CD14-positive monocyte (primary cell): ENCODE data around the gene GCG. TPM values are rescaled to one million over a fixed set of nuclear protein-coding genes. Genes with fewer than 3 reads are reported as not detected.

Experiments
- DNase-seq, 3 donors: peaks; one replicate each; pipeline ENCODE4 v3.0.0-alpha.2; 2011 to 2022
- H2AFZ ChIP-seq: 2 replicates; pipeline ENCODE4 v1.6.0; 2012; ENCODE audit warnings: mild to moderate bottlenecking, low read depth, low read length, inconsistent platforms; ENCODE audit not compliant: insufficient read depth, poor library complexity, severe bottlenecking
- H3K27ac ChIP-seq, 2 donors: 1 replicate in 1 of 2; 2 replicates in 1 of 2; pipeline ENCODE4 v1.5.1; 2012 to 2013; ENCODE audit warnings: low read length in 2 of 2, control low read depth in 1 of 2, inconsistent platforms in 1 of 2, low read depth in 1 of 2, mild to moderate bottlenecking in 1 of 2
- H3K27me3 ChIP-seq, 2 donors: one replicate each; pipeline versions ENCODE4 v1.6.0 to v1.6.1; 2011 to 2013; ENCODE audit warnings: low read length in 2 of 2; ENCODE audit not compliant: control insufficient read depth in 2 of 2, insufficient read depth in 2 of 2
- H3K36me3 ChIP-seq, 2 donors: replicated peaks in 1 of 2; 1 replicate in 1 of 2; 2 replicates in 1 of 2; pipeline versions ENCODE4 v1.5.1 to v1.6.1; 2012 to 2013; ENCODE audit warnings: low read length in 2 of 2, control low read depth in 1 of 2, inconsistent platforms in 1 of 2, mild to moderate bottlenecking in 1 of 2; ENCODE audit not compliant: insufficient read depth in 2 of 2, control insufficient read depth in 1 of 2
- H3K4me1 ChIP-seq, 2 donors: 1 replicate in 1 of 2; 2 replicates in 1 of 2; pipeline versions ENCODE4 v1.5.1 to v1.6.1; 2012 to 2013; ENCODE audit warnings: low read length in 2 of 2, control low read depth in 1 of 2, inconsistent platforms in 1 of 2, mild to moderate bottlenecking in 1 of 2, moderate library complexity in 1 of 2; ENCODE audit not compliant: insufficient read depth in 2 of 2, control insufficient read depth in 1 of 2
- H3K4me2 ChIP-seq: replicated peaks from 2 replicates; pipeline ENCODE3; 2012; ENCODE audit warnings: low read length, moderate library complexity, mild to moderate bottlenecking; ENCODE audit not compliant: poor library complexity, severe bottlenecking; ENCODE audit errors: extremely low read depth
- H3K4me3 ChIP-seq, 3 experiments: fragments of 200-600 bp in 1 of 3; sonication (generic) in 1 of 3; replicated peaks in 1 of 3; 1 replicate in 2 of 3; 2 replicates in 1 of 3; pipeline ENCODE4 v1.5.1; 2011 to 2013; ENCODE audit warnings: low read length in 3 of 3, mild to moderate bottlenecking in 3 of 3, control low read depth in 2 of 3, low read depth in 2 of 3, inconsistent platforms in 1 of 3, moderate library complexity in 1 of 3
- H3K79me2 ChIP-seq: 2 replicates; pipeline ENCODE4 v1.6.0; 2012; ENCODE audit warnings: mild to moderate bottlenecking, control low read depth, inconsistent platforms, low read length, moderate library complexity; ENCODE audit not compliant: insufficient read depth
- H3K9ac ChIP-seq: 2 replicates; pipeline ENCODE4 v1.6.0; 2017; ENCODE audit warnings: low read length, mild to moderate bottlenecking; ENCODE audit not compliant: insufficient read depth, poor library complexity, severe bottlenecking
- H3K9me3 ChIP-seq, 2 donors: replicated peaks in 1 of 2; 1 replicate in 1 of 2; 2 replicates in 1 of 2; pipeline versions ENCODE4 v1.5.1 to v1.6.1; 2012 to 2013; ENCODE audit warnings: low read length in 2 of 2, control low read depth in 1 of 2; ENCODE audit not compliant: control insufficient read depth in 1 of 2, insufficient read depth in 1 of 2
- H4K20me1 ChIP-seq: 2 replicates; pipeline ENCODE4 v1.6.0; 2012; ENCODE audit warnings: mild to moderate bottlenecking, low read length, control low read depth, moderate library complexity; ENCODE audit not compliant: insufficient read depth
- H3K27ac Mint-ChIP-seq, 7 donors: one replicate each; pipeline ENCODE4 v1.8.0; 2020; ENCODE audit warnings: mild to moderate bottlenecking in 7 of 7, mixed read lengths in 7 of 7, moderate library complexity in 6 of 7, inconsistent platforms in 2 of 7
- H3K27me3 Mint-ChIP-seq, 3 donors: one replicate each; pipeline ENCODE4 v1.8.0; 2021 to 2022; ENCODE audit warnings: low read depth in 3 of 3, mild to moderate bottlenecking in 3 of 3, mixed read lengths in 3 of 3, moderate library complexity in 3 of 3, inconsistent platforms in 1 of 3
- H3K36me3 Mint-ChIP-seq, 2 donors: one replicate each; pipeline ENCODE4 v1.8.0; 2020; ENCODE audit warnings: mixed read lengths in 2 of 2, inconsistent platforms in 1 of 2, mild to moderate bottlenecking in 1 of 2
- H3K4me1 Mint-ChIP-seq: one replicate; pipeline ENCODE4 v1.8.0; 2020; ENCODE audit warnings: mild to moderate bottlenecking, mixed read lengths
- H3K4me3 Mint-ChIP-seq, 2 donors: one replicate each; pipeline ENCODE4 v1.8.0; 2020; ENCODE audit warnings: mild to moderate bottlenecking in 2 of 2, mixed read lengths in 2 of 2, moderate library complexity in 1 of 2
- H3K9me3 Mint-ChIP-seq, 7 donors: one replicate each; pipeline ENCODE4 v1.8.0; 2020 to 2022; ENCODE audit warnings: mixed read lengths in 7 of 7, mild to moderate bottlenecking in 6 of 7, moderate library complexity in 6 of 7, inconsistent platforms in 2 of 7
- CTCF ChIP-seq: fragments of 200-600 bp; IDR thresholded peaks from one replicate; pipeline ENCODE4 v1.8.0; 2022; ENCODE audit warnings: antibody characterized with exemption, mild to moderate bottlenecking
- WGBS: methylation state at CpG from one replicate; pipeline ENCODE4 v1.1.5; 2013; ENCODE audit warnings: missing lambda C conversion rate; ENCODE audit not compliant: insufficient coverage; 5-methylcytosine and 5-hydroxymethylcytosine counted together
- intact Hi-C, 2 donors: fragments of 100-400 bp; cut with micrococcal nuclease; formaldehyde crosslinking; loops; one replicate each; pipeline versions ENCODE4 v1.15.0 to v1.15.1; 2023
- polyA plus RNA-seq, 3 donors: library from polyadenylated mRNA; depleted of rRNA in 1 of 3; unstranded in 2 of 3; stranded (reverse) in 1 of 3; fragments of 300-500 nt in 2 of 3; fragments of >200 nt in 1 of 3; fragmentation: Illumina TruSeq in 2 of 3; gene quantifications; 1 replicate in 2 of 3; 2 replicates in 1 of 3; pipeline ENCODE4 v1.2.3, GENCODE V29; 2012 to 2021

GCG gene
- polyA plus RNA-seq, 3 donors, result not detected

GRCh38 chr2:162115076-162115475 is 37.0 kb downstream of the GCG start:
- Histone ChIP-seq H3K9ac (no peak overlapping the region), H3K4me1 (peaks cover 38 to 43% of the 10 kb centered on the region in 2 donors), H2AFZ (no peak overlapping the region), H3K36me3 (no peaks in the 10 kb centered on the region), H4K20me1 (no peaks in the 10 kb centered on the region), H3K79me2 (no peaks in the 10 kb centered on the region), H3K9me3 (no peaks in the 10 kb centered on the region), H3K27ac (no peak overlapping the region), H3K27me3 (no peaks in the 10 kb centered on the region), H3K4me2 (no peak overlapping the region), H3K4me3 (no peak overlapping the region)
- no CpG with 5 or more reads among the region's 2 CpGs for WGBS
- peaks cover 0 to 6% (median 3%) of the 10 kb centered on the region in 7 donors for H3K9me3 Mint-ChIP-seq
- intact Hi-C loops, result no loop called here
- no peak overlapping the region for H3K4me3 Mint-ChIP-seq
- no peaks in the 10 kb centered on the region for H3K27me3 Mint-ChIP-seq
- H3K27ac Mint-ChIP-seq, result no peak overlapping the region
- peaks cover 41% of the 10 kb centered on the region for H3K4me1 Mint-ChIP-seq
- TF ChIP-seq CTCF, result no peak
- H3K36me3 Mint-ChIP-seq, result no peaks in the 10 kb centered on the region
- DNase-seq, result no peak

GRCh38 chr2:162114271-162114670 is 37.8 kb downstream of the GCG start:
- H3K4me1 ChIP-seq, result peaks cover 38 to 43% of the 10 kb centered on the region in 2 donors
- H3K27ac ChIP-seq, result no peak overlapping the region
- intact Hi-C loops, result loop anchor here in 1 of 2 donors (5.0 kb wide), 1 partner anchor 97 kb away; no protein-coding TSS in a partner anchor
- H3K9ac ChIP-seq, result no peak overlapping the region
- Mint-ChIP-seq H3K27ac (peak overlapping the region in 2 of 7 donors; percentile 42 to 46), H3K9me3 (peaks cover 0 to 6% (median 3%) of the 10 kb centered on the region in 7 donors), H3K36me3 (no peaks in the 10 kb centered on the region), H3K4me3 (no peak overlapping the region), H3K4me1 (peaks cover 41% of the 10 kb centered on the region), H3K27me3 (peaks cover 0 to 2% (median 2%) of the 10 kb centered on the region in 3 donors)
- peak in 1 of 3 donors; percentile 10 for DNase-seq
- H3K4me2 ChIP-seq, result no peak overlapping the region
- no peak overlapping the region for H3K4me3 ChIP-seq
- H3K27me3 ChIP-seq, result no peaks in the 10 kb centered on the region
- H3K36me3 ChIP-seq, result no peaks in the 10 kb centered on the region
- no CpG with 5 or more reads among the region's 1 CpG for WGBS
- no peaks in the 10 kb centered on the region for H3K9me3 ChIP-seq
- H3K79me2 ChIP-seq, result no peaks in the 10 kb centered on the region
- TF ChIP-seq CTCF, result no peak
- H2AFZ ChIP-seq, result no peak overlapping the region
- no peaks in the 10 kb centered on the region for H4K20me1 ChIP-seq
